K562 (cell line): ENCODE results near the gene SUMF1. TPM values are rescaled to one million over a fixed set of nuclear protein-coding genes. Genes with fewer than 3 reads are reported as not detected.

ENCODE experiments used
- ATAC-seq: fragments of 200-7000 bp; cut with Tn5 transposase; 3 replicates; pipeline ENCODE4 v1.9.1; 2020; ENCODE audit warnings: moderate library complexity
- BruUV-seq: library from RNA; stranded (reverse); fragments of 400-500 nt; replicated peaks from 2 replicates; lab custom pipeline; 2021; lab: Mats Ljungman, UMichigan
- CTCF ChIA-PET: fragments of 300-600 bp; formaldehyde crosslinking; extraction: SDS; loops from one replicate; lab custom pipeline; 2021; ENCODE audit warnings: low intra/inter-chr PET ratio; lab: Yijun Ruan, JAX
- POLR2A ChIA-PET: fragments of 300-600, 350-650 bp; sonication (Branson Sonifier 250); formaldehyde crosslinking; extraction: SDS; loops from one replicate; lab custom pipeline; 2021; ENCODE audit warnings: antibody characterized with exemption, inconsistent platforms; lab: Yijun Ruan, JAX
- DNase-seq, 4 experiments: peaks; one replicate each; pipeline versions ENCODE4 v3.0.0 to v3.0.0-alpha.2; 2011 to 2018; ENCODE audit warnings: low spot score in 3 of 4, mixed read lengths in 3 of 4; ENCODE audit errors: extremely low read depth in 1 of 4
- FAIRE-seq: peaks from 2 replicates; lab custom pipeline; 2011; peaks lifted over from hg19 to GRCh38; lab: Jason Lieb, UNC
- H2AFZ ChIP-seq: 2 replicates; pipeline ENCODE4 v1.6.0; 2011; ENCODE audit warnings: low read depth, low read length, control low read depth, inconsistent platforms
- H3K27ac ChIP-seq: fragments of 200-600 bp; 3 replicates; pipeline ENCODE4 v1.8.0; 2011; ENCODE audit warnings: low read depth, mild to moderate bottlenecking, control low read depth, inconsistent platforms, low read length, moderate library complexity, mixed read lengths; ENCODE audit errors: extremely low read depth
- H3K27me3 ChIP-seq, 2 experiments: fragments of 300-600 bp in 1 of 2; 2 replicates in 1 of 2; 3 replicates in 1 of 2; pipeline versions ENCODE4 v1.6.0 to v1.8.0; 2011; ENCODE audit warnings: inconsistent platforms in 2 of 2, low read length in 2 of 2, mild to moderate bottlenecking in 1 of 2, mixed read lengths in 1 of 2, moderate library complexity in 1 of 2; ENCODE audit not compliant: control insufficient read depth in 2 of 2, insufficient read depth in 2 of 2
- H3K36me3 ChIP-seq: fragments of 300-600 bp; 3 replicates; pipeline ENCODE4 v1.8.0; 2011; ENCODE audit warnings: mild to moderate bottlenecking, low read length, inconsistent platforms; ENCODE audit not compliant: control insufficient read depth, insufficient read depth
- H3K4me1 ChIP-seq, 2 experiments: fragments of 200-600 bp in 1 of 2; replicated peaks in 1 of 2; 2 replicates in 1 of 2; 3 replicates in 1 of 2; pipeline versions ENCODE4 v1.5.1 to v1.8.0; 2011; ENCODE audit warnings: inconsistent platforms in 2 of 2, low read length in 2 of 2, mild to moderate bottlenecking in 1 of 2, mixed read lengths in 1 of 2, moderate library complexity in 1 of 2; ENCODE audit not compliant: control insufficient read depth in 2 of 2, insufficient read depth in 2 of 2
- H3K4me2 ChIP-seq: 2 replicates; pipeline ENCODE4 v1.6.1; 2011; ENCODE audit warnings: low read length, control low read depth, inconsistent platforms, mixed read lengths; ENCODE audit not compliant: insufficient read depth
- H3K4me3 ChIP-seq: fragments of 200-600 bp; sonication (generic), shearing (Covaris generic); 2 replicates; pipeline ENCODE4 v1.5.1; 2016; ENCODE audit warnings: control low read depth, inconsistent platforms
- H3K79me2 ChIP-seq: fragments of 200-600 bp; 3 replicates; pipeline ENCODE4 v1.8.0; 2011; ENCODE audit warnings: low read length, inconsistent platforms; ENCODE audit not compliant: control insufficient read depth, insufficient read depth
- H3K9ac ChIP-seq, 2 experiments: 2 replicates each; pipeline versions ENCODE4 v1.6.0 to v1.6.1; 2011; ENCODE audit warnings: low read depth in 2 of 2, low read length in 2 of 2, control low read depth in 1 of 2, inconsistent platforms in 1 of 2, mild to moderate bottlenecking in 1 of 2, mixed read lengths in 1 of 2; ENCODE audit not compliant: insufficient read depth in 1 of 2
- H3K9me1 ChIP-seq: one replicate; pipeline ENCODE4 v1.6.0; 2011; ENCODE audit warnings: inconsistent platforms, mild to moderate bottlenecking, low read length, moderate library complexity; ENCODE audit not compliant: control insufficient read depth, insufficient read depth
- H3K9me3 ChIP-seq: replicated peaks from 2 replicates; pipeline ENCODE4 v1.5.1; 2011; ENCODE audit warnings: low read depth, low read length, inconsistent platforms; ENCODE audit not compliant: control insufficient read depth, insufficient read depth
- H4K20me1 ChIP-seq: replicated peaks from 2 replicates; pipeline ENCODE4 v1.6.1; 2011; ENCODE audit warnings: low read length, inconsistent platforms, mixed read lengths; ENCODE audit not compliant: control insufficient read depth, insufficient read depth
- CAMTA2 ChIP-seq: fragments of 250-450 bp; sonication (Bioruptor Pico); conservative IDR thresholded peaks from 2 replicates; pipeline ENCODE4 v1.5.1; 2022
- EP300 ChIP-seq: IDR thresholded peaks from 2 replicates; pipeline ENCODE4 v1.6.1; 2012; ENCODE audit warnings: low read length, improper control_type of control experiment
- FOXA1 ChIP-seq: fragments of 450-650 bp; IDR thresholded peaks from 2 replicates; pipeline ENCODE4 v1.6.1; 2016; ENCODE audit warnings: mild to moderate bottlenecking, borderline replicate concordance
- JUN ChIP-seq, 2 experiments: sonication (generic) in 1 of 2; formaldehyde crosslinking in 1 of 2; IDR thresholded peaks; 2 replicates each; pipeline versions ENCODE4 v1.6.1 to v1.8.0; 2012 to 2022; ENCODE audit warnings: borderline replicate concordance in 2 of 2, mild to moderate bottlenecking in 2 of 2, improper control_type of control experiment in 1 of 2, low read depth in 1 of 2, low read length in 1 of 2, missing genetic modification reagents in 1 of 2
- JUND ChIP-seq, 2 experiments: IDR thresholded peaks; 2 replicates in 1 of 2; 3 replicates in 1 of 2; pipeline ENCODE4 v1.6.1; 2011; ENCODE audit warnings: borderline replicate concordance in 2 of 2, low read depth in 2 of 2, low read length in 2 of 2, improper control_type of control experiment in 1 of 2, missing biosample characterization in 1 of 2, missing genetic modification characterization in 1 of 2, missing genetic modification reagents in 1 of 2
- KDM4B ChIP-seq, 2 experiments: fragments of 450-650 bp in 1 of 2; sonication (generic) in 1 of 2; IDR thresholded peaks; 2 replicates each; pipeline ENCODE4 v1.6.1; 2016 to 2017; ENCODE audit warnings: borderline replicate concordance in 2 of 2, antibody characterized with exemption in 1 of 2, low read depth in 1 of 2, mild to moderate bottlenecking in 1 of 2
- MEIS2 ChIP-seq: fragments of 450-650 bp; IDR thresholded peaks from 2 replicates; pipeline ENCODE4 v1.6.1; 2014; ENCODE audit warnings: mild to moderate bottlenecking; ENCODE audit not compliant: partially characterized antibody
- NFIX ChIP-seq: fragments of 250-450 bp; sonication (Bioruptor Pico); IDR thresholded peaks from 2 replicates; pipeline ENCODE4 v1.4.0; 2020; ENCODE audit warnings: low read depth, mild to moderate bottlenecking, moderate library complexity
- PCBP1 ChIP-seq: fragments of 200-400 bp; formaldehyde crosslinking; IDR thresholded peaks from 2 replicates; pipeline ENCODE4 v1.6.1; 2018; ENCODE audit warnings: mild to moderate bottlenecking, low read depth, low read length; ENCODE audit not compliant: poor library complexity, severe bottlenecking
- POLR2H ChIP-seq: IDR thresholded peaks from 2 replicates; pipeline ENCODE4 v1.6.1; 2016; ENCODE audit warnings: missing genetic modification characterization, low read depth, mild to moderate bottlenecking, control low read depth, missing compliant biosample characterization, moderate library complexity
- RBFOX2 ChIP-seq: fragments of 200-400 bp; formaldehyde crosslinking; IDR thresholded peaks from 2 replicates; pipeline ENCODE4 v1.6.1; 2017; ENCODE audit warnings: low read depth, mild to moderate bottlenecking, low read length, moderate library complexity
- RBM25 ChIP-seq: fragments of 200-400 bp; formaldehyde crosslinking; IDR thresholded peaks from 2 replicates; pipeline ENCODE4 v1.6.1; 2018; ENCODE audit warnings: low read length, low read depth, moderate library complexity; ENCODE audit not compliant: severe bottlenecking
- XRCC3 ChIP-seq: fragments of 450-650 bp; IDR thresholded peaks from 2 replicates; pipeline ENCODE4 v1.6.1; 2017; ENCODE audit warnings: mild to moderate bottlenecking, moderate library complexity
- ZNF263 ChIP-seq: sonication (generic); formaldehyde crosslinking; IDR thresholded peaks from 2 replicates; pipeline ENCODE4 v1.8.0; 2022; ENCODE audit warnings: mild to moderate bottlenecking, missing genetic modification reagents, borderline replicate concordance
- ZNF449 ChIP-seq: fragments of 250-450 bp; sonication (Bioruptor Pico); IDR thresholded peaks from 2 replicates; pipeline ENCODE4 v1.8.0; 2022; ENCODE audit warnings: moderate library complexity, mild to moderate bottlenecking, inconsistent platforms
- WGBS: fragments of 100-300 bp; shearing (Covaris generic); methylation state at CpG from one replicate; pipeline ENCODE4 v1.1.6; 2016; ENCODE audit warnings: low coverage, mixed read lengths; ENCODE audit not compliant: insufficient coverage; ENCODE audit errors: missing lambda C conversion rate; 5-methylcytosine and 5-hydroxymethylcytosine counted together
- in situ Hi-C: fragments of 300-500 bp; cut with MboI; formaldehyde crosslinking; loops from 4 replicates; pipeline ENCODE4 v1.15.0; 2018; ENCODE audit warnings: inconsistent platforms, mixed read lengths
- intact Hi-C: fragments of 100-400 bp; cut with micrococcal nuclease; formaldehyde crosslinking; loops from 2 replicates; pipeline ENCODE4 v1.14.2; 2022
- polyA plus RNA-seq, 8 experiments: library from polyadenylated mRNA; depleted of rRNA in 4 of 8; stranded (reverse) in 5 of 8; unstranded in 3 of 8; fragments of >200 nt; fragmentation: Nextera tagmentation in 2 of 8; fragmentation: Illumina TruSeq in 1 of 8; extraction: Ambion mirVana in 2 of 8; extraction: Trizol in 1 of 8; gene quantifications; 2 replicates each; pipeline versions ENCODE4 v1.2.1 to v1.2.3, GENCODE V29; 2011 to 2014; ENCODE audit warnings: inconsistent platforms in 1 of 8, missing spikeins in 1 of 8
- total RNA-seq, 7 experiments: library from RNA; depleted of rRNA in 6 of 7; stranded (reverse); fragments of >200 nt in 6 of 7; fragmentation: Illumina TruSeq in 2 of 7; extraction: Trizol in 2 of 7; gene quantifications; 2 replicates each; pipeline versions ENCODE4 v1.2.1 to v1.2.3, GENCODE V29; 2011 to 2021; ENCODE audit warnings: low replicate concordance in 1 of 7

Gene SUMF1
- total and polyA plus RNA-seq, 9 of the 15 experiments (the other 6 are each of a cell fraction or from before 2014, with no cell fraction given), result 1.3 to 7.4 (median 4.2) TPM

- TF ChIP-seq RBM25 (peak; percentile 100), KDM4B (IDR thresholded peaks at IDR 0.05; ENCODE audit: borderline replicate concordance in 2 of 2, low read depth in 1 of 2) (no peak), JUND (IDR thresholded peaks at IDR 0.05; ENCODE audit: borderline replicate concordance, low read depth, low read length) (peak; percentile 23; the same call in 1 of the 2 replicates), JUND (tag; IDR thresholded peaks at IDR 0.05; ENCODE audit: borderline replicate concordance, low read depth, low read length) (no peak; the same call in 2 of the 3 replicates), EP300 (peak; percentile 37; the same call in 1 of the 2 replicates), MEIS2 (peak; percentile 38)
Observed at GRCh38 chr3:4505688-4506558, 38.9 kb upstream of the SUMF1 start (continued).

- H2AFZ ChIP-seq, result 0 out of 2 replicates have a peak overlapping the region, but pooled peaks have one; percentile 13
- H3K9me3 ChIP-seq, result no peaks in the 10 kb centered on the region
- ChIA-PET POLR2A (interaction anchor here (0.9 to 10.9 kb wide), 7 partner anchors 10 to 79 kb away, joined by 3 to 220 read pairs (median 5); partner anchors contain the start of gene ITPR1), CTCF (no interaction called here)
- intact Hi-C loops (no loop called here), in situ Hi-C loops (no loop called here)
- H3K27me3 ChIP-seq, result no peaks in the 10 kb centered on the region
- peaks cover 11% of the 10 kb centered on the region; the same call in 1 of the 3 replicates for H3K79me2 ChIP-seq
- no TSS peak for BruUV-seq
- H3K36me3 ChIP-seq, result peaks cover 8% of the 10 kb centered on the region; the same call in 2 of the 3 replicates
- no peak overlapping the region for H3K9ac ChIP-seq
- no peak overlapping the region; the same call in 1 of the 2 replicates for H3K4me2 ChIP-seq
- no peaks in the 10 kb centered on the region for H3K9me1 ChIP-seq
- no peaks in the 10 kb centered on the region; the same call in 1 of the 2 replicates for H4K20me1 ChIP-seq
- H3K27ac ChIP-seq, result no peak overlapping the region
- peaks cover 15 to 55% of the 10 kb centered on the region in 2 experiments for H3K4me1 ChIP-seq
- H3K4me3 ChIP-seq, result no peak overlapping the region
- no peak for DNase-seq
- WGBS, result 50% methylated on average over 14 of the region's 14 CpGs
- FAIRE-seq, result no peak
- ATAC-seq, result no peak
- TF ChIP-seq CAMTA2 (CRISPR knock-in tag) (no peak), PCBP1 (no peak), XRCC3 (no peak), POLR2H (tag) (no peak), MEIS2 (peak; percentile 60), NFIX (CRISPR knock-in tag) (peak; percentile 39; the same call in 1 of the 2 replicates), JUN (IDR thresholded peaks at IDR 0.05; ENCODE audit: borderline replicate concordance, low read depth, low read length) (no peak), JUN (CRISPR knock-in tag; IDR thresholded peaks at IDR 0.05; ENCODE audit: borderline replicate concordance) (no peak), FOXA1 (no peak), RBFOX2 (no peak), ZNF263 (CRISPR knock-in tag) (no peak), ZNF449 (CRISPR knock-in tag) (no peak)
Observed at GRCh38 chr3:4504340-4505261, 37.5 kb upstream of the SUMF1 start.
